ENCODE results near the gene CRCP. TPM values are rescaled to one million over a fixed set of nuclear protein-coding genes. Genes with fewer than 3 reads are reported as not detected.
A peak's percentile ranks its signal among the peaks of the same experiment; 100 is the strongest.

The CRCP gene
- total RNA-seq, 4 donors from 2014 or later: 18.7 to 50.4 (median 45.7) TPM

DNA sequence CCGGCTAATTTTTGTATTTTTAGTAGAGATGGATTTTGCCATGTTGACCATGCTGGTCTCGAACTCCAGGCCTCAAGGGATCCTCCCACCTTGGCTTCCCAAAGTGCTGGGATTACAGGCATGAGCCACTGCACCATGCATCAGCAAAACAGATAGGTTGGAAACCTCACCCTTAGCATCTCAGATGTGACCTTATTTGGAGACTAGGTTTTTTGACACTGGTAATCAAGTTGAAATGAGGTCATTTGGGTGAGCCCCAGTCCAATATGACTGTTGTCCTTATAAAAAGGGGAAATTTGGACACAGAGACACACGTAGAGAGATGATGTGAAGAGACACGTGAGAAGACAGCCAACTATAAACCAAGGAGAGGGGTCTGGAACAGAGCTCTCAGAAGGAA is 48.0 kb downstream of the CRCP start:
- Histone ChIP-seq H3K4me3 (no peak overlapping the region), H3K9me3 (no peaks in the 10 kb centered on the region), H3K36me3 (peaks cover 0 to 17% (median 0%) of the 10 kb centered on the region in 3 donors), H3K27ac (no peak overlapping the region), H3K27me3 (no peaks in the 10 kb centered on the region), H3K4me1 (peaks cover 0 to 1% (median 0%) of the 10 kb centered on the region in 3 donors)
- intact Hi-C loops (cut with DNase I): no loop called here
- no peak for DNase-seq
- 77 to 94% methylated on average over 2 to 4 of the region's 4 CpGs for WGBS, 2 donors
- no peak for TF ChIP-seq POLR2A (IDR thresholded peaks at IDR 0.05)
- no peak for TF ChIP-seq CTCF (IDR thresholded peaks at IDR 0.05)

DNA sequence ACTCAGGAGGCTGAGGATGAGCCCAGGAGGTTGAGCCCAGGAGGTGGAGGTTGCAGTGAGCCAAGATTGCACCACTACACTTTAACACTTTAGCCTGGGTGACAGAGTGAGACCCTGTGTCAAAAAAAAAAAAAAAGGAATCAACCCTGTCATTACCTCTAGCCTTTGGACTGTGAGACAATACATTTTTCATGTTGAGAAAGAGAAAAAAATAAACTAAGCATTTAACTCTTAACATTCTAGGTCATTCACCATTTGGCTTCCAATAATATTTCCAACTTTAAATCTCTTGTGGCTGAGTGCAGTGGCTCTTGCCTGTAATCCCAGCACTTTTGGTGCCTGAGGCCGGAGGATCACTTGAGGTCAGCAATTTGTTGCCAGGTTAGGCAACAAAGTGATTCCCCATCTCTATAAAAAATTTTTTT is 48.6 kb downstream of the CRCP start:
- peaks cover 0 to 11% (median 0%) of the 10 kb centered on the region in 3 donors for H3K36me3 ChIP-seq
- H3K4me1 ChIP-seq: peaks cover 0 to 4% (median 3%) of the 10 kb centered on the region in 3 donors
- no peak for TF ChIP-seq CTCF (IDR thresholded peaks at IDR 0.05)
- TF ChIP-seq POLR2A (IDR thresholded peaks at IDR 0.05): no peak
- H3K4me3 ChIP-seq: no peak overlapping the region
- no peak overlapping the region for H3K27ac ChIP-seq
- DNase-seq: no peak
- H3K9me3 ChIP-seq: no peaks in the 10 kb centered on the region
- intact Hi-C loops (cut with DNase I): no loop called here
- no peaks in the 10 kb centered on the region for H3K27me3 ChIP-seq
- 75 to 100% methylated on average over 1 of the region's 1 CpG for WGBS, 2 donors

GRCh38 chr7:66164356-66164755 is 49.7 kb downstream of the CRCP start:
- intact Hi-C loops (cut with DNase I): no loop called here
- Histone ChIP-seq H3K27ac (no peak overlapping the region), H3K4me3 (no peak overlapping the region), H3K36me3 (no peaks in the 10 kb centered on the region), H3K27me3 (no peaks in the 10 kb centered on the region), H3K4me1 (peaks cover 0 to 4% (median 3%) of the 10 kb centered on the region in 3 donors), H3K9me3 (no peaks in the 10 kb centered on the region)
- WGBS, 2 donors: 82% methylated on average over 6 to 7 of the region's 7 CpGs
- TF ChIP-seq POLR2A (IDR thresholded peaks at IDR 0.05) (no peak), CTCF (IDR thresholded peaks at IDR 0.05) (no peak)
- DNase-seq: no peak

DNA sequence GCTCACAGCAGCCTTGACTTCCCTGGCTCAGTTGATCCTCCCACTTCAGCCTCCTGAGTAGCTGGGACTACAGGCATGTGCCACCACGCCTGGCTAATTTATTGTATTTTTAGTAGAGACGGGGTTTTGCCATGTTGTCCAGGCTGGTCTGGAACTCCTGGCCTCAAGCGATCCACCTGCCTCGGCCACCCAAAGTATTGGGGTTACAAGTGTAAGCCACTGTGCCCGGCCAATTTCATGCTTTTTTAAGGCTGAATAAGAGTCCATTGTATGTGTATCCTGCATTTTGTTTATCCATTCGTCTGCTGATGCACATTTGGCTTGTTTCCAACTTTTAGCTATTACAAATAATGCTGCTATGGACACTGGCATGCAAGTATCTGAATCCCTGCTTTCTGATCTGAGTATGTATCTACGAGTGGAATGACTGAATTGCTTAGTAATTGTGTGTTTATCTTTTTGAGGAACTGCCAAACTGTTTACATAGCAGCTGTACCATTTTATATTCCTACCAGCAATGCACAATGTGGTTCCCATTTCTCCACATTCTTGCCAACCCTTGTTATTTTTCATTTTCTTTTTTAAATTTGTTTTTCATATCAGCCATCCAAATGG is 53.2 kb downstream of the CRCP start:
- WGBS, 2 donors: 50 to 51% methylated on average over 7 of the region's 7 CpGs
- DNase-seq: no peak

DNA sequence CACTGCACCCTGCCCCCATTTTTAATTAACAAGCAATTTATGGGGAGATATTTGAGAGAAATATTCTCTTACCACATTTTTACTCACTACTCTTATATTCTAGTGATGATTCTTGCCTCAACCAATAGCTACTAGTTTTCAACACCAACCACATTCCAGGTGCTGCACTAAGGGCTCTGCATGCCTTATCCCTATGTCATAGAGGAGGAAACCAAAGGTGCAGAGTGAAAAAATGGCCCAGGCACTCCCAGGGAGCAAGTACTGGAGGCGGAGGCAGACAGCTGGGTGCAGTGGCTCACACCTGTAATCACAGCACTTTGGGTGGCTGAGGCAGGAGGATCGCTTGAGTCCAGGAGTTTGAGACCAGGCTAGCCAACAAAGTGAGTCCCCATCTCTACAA is 55.0 kb downstream of the CRCP start:
- Histone ChIP-seq H3K27me3 (no peaks in the 10 kb centered on the region), H3K9me3 (no peaks in the 10 kb centered on the region), H3K36me3 (no peaks in the 10 kb centered on the region), H3K4me1 (peaks cover 0 to 19% (median 7%) of the 10 kb centered on the region in 3 donors), H3K4me3 (no peak overlapping the region), H3K27ac (peak overlapping the region in 2 of 4 donors; percentile 46 to 70)
- no peak for DNase-seq
- WGBS, 2 donors: 82 to 89% methylated on average over 2 of the region's 2 CpGs
- intact Hi-C loops (cut with DNase I): no loop called here
- TF ChIP-seq CTCF (IDR thresholded peaks at IDR 0.05): no peak
- no peak for TF ChIP-seq POLR2A (IDR thresholded peaks at IDR 0.05)

More for the DNA sequence above, 53.2 kb downstream of the CRCP start:
- H3K36me3 ChIP-seq: no peaks in the 10 kb centered on the region
- TF ChIP-seq CTCF (IDR thresholded peaks at IDR 0.05): no peak
- no peak overlapping the region for H3K27ac ChIP-seq
- H3K9me3 ChIP-seq: no peaks in the 10 kb centered on the region
- intact Hi-C loops (cut with DNase I): no loop called here
- no peaks in the 10 kb centered on the region for H3K27me3 ChIP-seq
- H3K4me1 ChIP-seq: peaks cover 0 to 19% (median 7%) of the 10 kb centered on the region in 3 donors
- H3K4me3 ChIP-seq: no peak overlapping the region
